ENCODE measurements around the gene EPOP. TPM values are rescaled to one million over a fixed set of nuclear protein-coding genes. Genes with fewer than 3 reads are reported as not detected.
A peak's percentile ranks its signal among the peaks of the same experiment; 100 is the strongest.
"Not testable (repeated sequence)": the region's sequence is repeated elsewhere in the genome, so short reads cannot be mapped to it uniquely, and the experiment has no call there.

Gene EPOP
- total and polyA plus RNA-seq, 3 donors from 2014 or later: 16.8 to 19.4 (median 18.6) TPM

DNA sequence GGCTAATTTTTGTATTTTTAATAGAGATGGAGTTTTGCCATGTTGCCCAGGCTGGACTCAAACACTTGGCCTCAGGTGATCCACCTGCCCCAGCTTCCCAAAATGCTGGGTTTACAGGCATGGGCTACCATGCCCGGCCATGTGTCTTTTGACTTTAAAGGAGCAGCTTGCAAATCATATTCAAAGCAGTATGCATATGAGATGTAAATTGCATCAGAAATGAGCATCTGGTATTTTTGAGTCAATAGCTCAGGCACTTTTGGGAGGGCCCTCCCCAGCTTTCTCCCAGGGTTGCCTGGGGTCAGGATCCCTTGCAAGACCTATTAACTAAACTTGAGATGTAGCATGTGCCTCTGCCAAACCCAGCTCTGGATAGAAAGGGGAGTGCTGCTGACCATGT, 21.5 kb downstream of the EPOP start:
- TF ChIP-seq, protein P1, sequence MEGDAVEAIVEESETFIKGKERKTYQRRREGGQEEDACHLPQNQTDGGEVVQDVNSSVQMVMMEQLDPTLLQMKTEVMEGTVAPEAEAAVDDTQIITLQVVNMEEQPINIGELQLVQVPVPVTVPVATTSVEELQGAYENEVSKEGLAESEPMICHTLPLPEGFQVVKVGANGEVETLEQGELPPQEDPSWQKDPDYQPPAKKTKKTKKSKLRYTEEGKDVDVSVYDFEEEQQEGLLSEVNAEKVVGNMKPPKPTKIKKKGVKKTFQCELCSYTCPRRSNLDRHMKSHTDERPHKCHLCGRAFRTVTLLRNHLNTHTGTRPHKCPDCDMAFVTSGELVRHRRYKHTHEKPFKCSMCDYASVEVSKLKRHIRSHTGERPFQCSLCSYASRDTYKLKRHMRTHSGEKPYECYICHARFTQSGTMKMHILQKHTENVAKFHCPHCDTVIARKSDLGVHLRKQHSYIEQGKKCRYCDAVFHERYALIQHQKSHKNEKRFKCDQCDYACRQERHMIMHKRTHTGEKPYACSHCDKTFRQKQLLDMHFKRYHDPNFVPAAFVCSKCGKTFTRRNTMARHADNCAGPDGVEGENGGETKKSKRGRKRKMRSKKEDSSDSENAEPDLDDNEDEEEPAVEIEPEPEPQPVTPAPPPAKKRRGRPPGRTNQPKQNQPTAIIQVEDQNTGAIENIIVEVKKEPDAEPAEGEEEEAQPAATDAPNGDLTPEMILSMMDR (IDR thresholded peaks at IDR 0.05): no peak
- no peak for TF ChIP-seq POLR2A (IDR thresholded peaks at IDR 0.05)
- Histone ChIP-seq H3K27me3 (no peaks in the 10 kb centered on the region), H3K4me3 (no peak overlapping the region), H3K36me3 (ENCODE audit: low read depth, missing control alignments) (no peaks in the 10 kb centered on the region), H3K27ac (no peak overlapping the region), H3K4me1 (peaks cover 9% of the 10 kb centered on the region), H3K9me3 (no peaks in the 10 kb centered on the region)
- intact Hi-C loops (cut with DNase I; ENCODE audit: low total_unique reads): no loop called here
- no peak for DNase-seq
- 94 to 100% methylated on average over 1 of the region's 1 CpG for WGBS, 2 donors

DNA sequence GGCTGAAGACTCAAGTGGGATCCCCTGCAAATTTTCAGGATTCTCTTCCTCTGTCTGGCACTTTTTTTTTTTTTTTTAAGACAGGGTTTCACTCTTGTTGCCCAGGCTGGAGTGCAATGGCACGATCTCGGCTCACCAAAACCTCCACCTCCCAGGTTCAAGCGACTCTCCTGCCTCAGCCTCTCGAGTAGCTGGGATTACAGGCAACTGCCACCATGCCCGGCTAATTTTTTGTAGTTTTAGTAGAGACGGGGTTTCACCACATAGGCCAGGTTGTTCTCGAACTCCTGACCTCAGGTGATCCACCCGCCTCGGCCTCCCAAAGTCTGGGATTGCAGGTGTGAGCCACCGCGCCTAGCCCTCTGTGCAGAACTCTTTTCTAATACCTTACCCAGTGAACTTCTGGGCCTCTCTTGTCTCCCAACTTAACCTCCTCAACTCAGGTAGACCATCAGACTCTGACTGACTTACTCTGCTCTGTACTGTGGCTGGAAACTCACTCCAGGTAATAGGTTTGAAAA, 24.0 kb downstream of the EPOP start:
- H3K36me3 ChIP-seq (ENCODE audit: low read depth, missing control alignments); H3K27me3 ChIP-seq; H3K4me1 ChIP-seq; H3K27ac ChIP-seq; intact Hi-C loops (cut with DNase I; ENCODE audit: low total_unique reads); H3K9me3 ChIP-seq; H3K4me3 ChIP-seq: not testable (repeated sequence)
- WGBS, 2 donors: 91 to 93% methylated on average over 11 of the region's 11 CpGs
- peak; percentile 2 for DNase-seq

- H3K9me3 ChIP-seq: no peaks in the 10 kb centered on the region
- intact Hi-C loops (cut with DNase I; ENCODE audit: low total_unique reads): no loop called here
- WGBS, 2 donors: 88 to 94% methylated on average over 4 of the region's 4 CpGs
- TF ChIP-seq, protein P1 (IDR thresholded peaks at IDR 0.05): no peak
- no peak for TF ChIP-seq POLR2A (IDR thresholded peaks at IDR 0.05)
- no peak overlapping the region for H3K27ac ChIP-seq
- no peaks in the 10 kb centered on the region for H3K4me1 ChIP-seq
- H3K27me3 ChIP-seq: no peaks in the 10 kb centered on the region
- no peak overlapping the region for H3K4me3 ChIP-seq
- H3K36me3 ChIP-seq (ENCODE audit: low read depth, missing control alignments): no peaks in the 10 kb centered on the region
- DNase-seq: no peak
Measured at GRCh38 chr17:38637951-38638350, 36.8 kb downstream of the EPOP start.

DNA sequence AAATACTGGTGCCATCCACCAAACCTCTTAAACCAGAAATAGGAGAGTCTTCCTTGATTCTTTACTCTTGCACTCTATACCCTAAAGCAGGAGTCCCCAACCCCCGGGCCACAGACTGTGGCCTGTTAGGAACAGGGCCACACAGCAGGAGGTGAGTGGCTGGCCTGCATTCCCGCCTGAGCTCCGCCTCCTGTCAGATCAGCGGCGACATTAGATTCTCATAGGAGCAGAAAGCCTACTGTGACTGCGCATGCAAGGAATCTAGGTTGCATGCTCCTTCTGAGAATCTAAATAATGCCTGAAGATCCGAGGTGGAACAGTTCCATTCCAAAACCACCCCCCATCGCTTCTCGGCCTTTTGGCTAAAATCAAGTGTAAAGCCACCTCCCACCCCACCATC, 38.7 kb downstream of the EPOP start:
- 78 to 86% methylated on average over 7 to 9 of the region's 9 CpGs for WGBS, 2 donors
- TF ChIP-seq, protein P1 (IDR thresholded peaks at IDR 0.05): no peak
- no peak for TF ChIP-seq POLR2A (IDR thresholded peaks at IDR 0.05)

GRCh38 chr17:38632334-38632733, 42.4 kb downstream of the EPOP start:
- H3K4me1 ChIP-seq: no peaks in the 10 kb centered on the region
- H3K27ac ChIP-seq: no peak overlapping the region
- no peaks in the 10 kb centered on the region for H3K9me3 ChIP-seq
- no peaks in the 10 kb centered on the region for H3K27me3 ChIP-seq
- no peak for DNase-seq
- intact Hi-C loops (cut with DNase I; ENCODE audit: low total_unique reads): no loop called here
- TF ChIP-seq, protein P1 (IDR thresholded peaks at IDR 0.05): no peak
- TF ChIP-seq POLR2A (IDR thresholded peaks at IDR 0.05): no peak
- H3K4me3 ChIP-seq: no peak overlapping the region
- 70 to 72% methylated on average over 6 of the region's 6 CpGs for WGBS, 2 donors
- no peaks in the 10 kb centered on the region for H3K36me3 ChIP-seq (ENCODE audit: low read depth, missing control alignments)

More for the DNA sequence above, 38.7 kb downstream of the EPOP start:
- intact Hi-C loops (cut with DNase I; ENCODE audit: low total_unique reads): no loop called here
- Histone ChIP-seq H3K27ac (no peak overlapping the region), H3K36me3 (ENCODE audit: low read depth, missing control alignments) (no peaks in the 10 kb centered on the region), H3K4me1 (no peaks in the 10 kb centered on the region), H3K27me3 (no peaks in the 10 kb centered on the region), H3K4me3 (no peak overlapping the region), H3K9me3 (no peaks in the 10 kb centered on the region)
- peak; percentile 12 for DNase-seq
